Adrenal gland (tissue), 5 donors: ENCODE data around the gene ATCAY.

Experiments
- POLR2A ChIP-seq, 2 donors: fragments of 450-650 bp; IDR thresholded peaks; one replicate each; pipeline ENCODE4 v1.6.1; 2017; ENCODE audit warnings: antibody characterized with exemption in 2 of 2, mild to moderate bottlenecking in 2 of 2, moderate library complexity in 1 of 2
- TF ChIP-seq, protein P1 (sequence below), 6 experiments: fragments of 450-650 bp in 4 of 6; fragments of 200-600 bp in 2 of 6; sonication (generic) in 1 of 6; IDR thresholded peaks; 1 replicate in 5 of 6; 2 replicates in 1 of 6; pipeline versions ENCODE4 v1.5.1 to v1.8.0; 2016 to 2021; ENCODE audit warnings: antibody characterized with exemption in 6 of 6, mild to moderate bottlenecking in 2 of 6, moderate library complexity in 1 of 6
- donor health status: DM: no; HTN: no; CAD: no.

DNA sequence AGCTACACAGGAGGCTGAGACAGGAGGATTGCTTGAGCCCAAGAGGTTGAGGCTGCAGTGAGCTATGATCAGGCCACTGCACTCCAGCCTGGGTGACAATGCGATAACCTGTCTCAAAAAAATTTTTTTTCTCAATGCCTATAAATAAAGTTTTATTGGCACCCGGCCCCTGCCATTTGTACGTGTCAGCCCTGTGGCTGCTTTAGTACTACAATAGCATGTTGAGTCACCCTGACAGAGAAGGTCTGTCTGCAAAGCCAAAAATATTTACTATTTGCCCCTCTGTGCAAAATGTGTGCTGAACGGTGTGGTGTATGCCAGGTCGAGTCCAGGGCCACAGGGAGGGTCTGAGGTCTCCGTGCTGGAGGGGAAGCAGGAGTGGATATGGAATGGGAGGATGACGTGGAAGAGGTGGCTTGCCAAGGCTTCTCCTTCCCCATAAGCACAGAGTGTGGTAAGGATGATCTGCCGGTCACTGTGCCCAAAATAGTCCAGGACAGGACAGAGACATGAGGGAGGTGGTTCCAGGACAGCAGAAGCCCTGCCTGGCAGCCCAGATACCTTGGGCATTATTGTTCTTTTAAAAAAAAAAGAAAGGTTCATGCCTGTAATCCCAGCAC is 62.4 kb downstream of the ATCAY start:
- TF ChIP-seq, protein P1, sequence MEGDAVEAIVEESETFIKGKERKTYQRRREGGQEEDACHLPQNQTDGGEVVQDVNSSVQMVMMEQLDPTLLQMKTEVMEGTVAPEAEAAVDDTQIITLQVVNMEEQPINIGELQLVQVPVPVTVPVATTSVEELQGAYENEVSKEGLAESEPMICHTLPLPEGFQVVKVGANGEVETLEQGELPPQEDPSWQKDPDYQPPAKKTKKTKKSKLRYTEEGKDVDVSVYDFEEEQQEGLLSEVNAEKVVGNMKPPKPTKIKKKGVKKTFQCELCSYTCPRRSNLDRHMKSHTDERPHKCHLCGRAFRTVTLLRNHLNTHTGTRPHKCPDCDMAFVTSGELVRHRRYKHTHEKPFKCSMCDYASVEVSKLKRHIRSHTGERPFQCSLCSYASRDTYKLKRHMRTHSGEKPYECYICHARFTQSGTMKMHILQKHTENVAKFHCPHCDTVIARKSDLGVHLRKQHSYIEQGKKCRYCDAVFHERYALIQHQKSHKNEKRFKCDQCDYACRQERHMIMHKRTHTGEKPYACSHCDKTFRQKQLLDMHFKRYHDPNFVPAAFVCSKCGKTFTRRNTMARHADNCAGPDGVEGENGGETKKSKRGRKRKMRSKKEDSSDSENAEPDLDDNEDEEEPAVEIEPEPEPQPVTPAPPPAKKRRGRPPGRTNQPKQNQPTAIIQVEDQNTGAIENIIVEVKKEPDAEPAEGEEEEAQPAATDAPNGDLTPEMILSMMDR (IDR thresholded peaks at IDR 0.05): no peak
- TF ChIP-seq POLR2A (IDR thresholded peaks at IDR 0.05): no peak
